ENCODE results near the gene CD3D.
"Not testable (repeated sequence)": the region's sequence is repeated elsewhere in the genome, so short reads cannot be mapped to it uniquely, and the experiment has no call there.

The CD3D gene

DNA sequence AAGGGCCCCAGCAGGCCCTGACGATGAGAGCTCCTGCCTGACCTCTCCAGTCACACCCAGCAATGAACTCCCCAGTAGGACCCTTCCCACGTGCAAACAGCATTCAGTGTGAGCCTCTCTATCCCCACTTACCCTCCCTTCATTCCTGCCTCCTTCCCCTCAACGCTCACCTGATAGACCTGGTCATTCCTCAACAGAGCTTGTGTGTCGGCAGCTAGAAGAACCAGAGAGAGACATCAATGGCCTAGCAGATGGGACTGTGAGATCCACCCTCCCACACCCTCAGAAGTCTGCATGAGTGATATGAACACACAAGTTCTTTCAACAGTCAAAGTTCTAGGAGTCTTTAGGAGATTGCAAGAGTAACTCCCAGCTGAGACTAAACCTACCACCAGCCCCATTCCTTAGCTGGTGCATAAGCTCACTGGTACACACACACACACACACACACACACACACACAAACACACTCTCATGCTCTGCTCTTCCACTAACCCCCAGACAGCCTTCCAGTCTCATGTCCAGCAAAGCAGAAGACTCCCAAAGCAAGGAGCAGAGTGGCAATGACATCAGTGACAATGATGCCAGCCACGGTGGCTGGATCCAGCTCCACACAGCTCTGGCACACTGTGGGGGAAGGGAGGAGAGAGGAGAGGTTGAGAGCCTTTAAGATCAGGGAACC, 3.1 kb downstream of the CD3D start:
- no peak for DNase-seq (ENCODE audit: low read depth)

DNA sequence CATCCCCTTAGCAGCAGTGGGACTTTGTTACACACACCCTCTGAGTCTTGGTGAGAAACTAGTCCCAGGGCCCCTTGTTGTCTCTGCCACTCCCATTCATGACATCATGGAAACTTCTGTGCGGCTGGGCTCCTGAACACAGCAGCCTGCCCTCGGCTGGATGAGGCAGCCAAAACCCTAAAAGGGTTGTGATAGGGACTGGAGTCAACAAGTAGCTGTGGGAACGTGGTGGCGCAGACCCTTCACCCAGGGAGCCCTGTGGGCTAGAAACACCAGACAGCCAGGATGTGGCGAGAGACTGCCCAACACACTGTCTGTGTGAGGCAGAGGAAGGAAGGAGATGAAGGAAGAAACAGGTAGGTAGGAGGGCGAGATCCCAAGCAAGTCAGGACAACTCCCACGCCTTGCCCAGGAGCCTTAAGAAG, 3.9 kb downstream of the CD3D start:
- no peak for DNase-seq (ENCODE audit: low read depth)

DNA sequence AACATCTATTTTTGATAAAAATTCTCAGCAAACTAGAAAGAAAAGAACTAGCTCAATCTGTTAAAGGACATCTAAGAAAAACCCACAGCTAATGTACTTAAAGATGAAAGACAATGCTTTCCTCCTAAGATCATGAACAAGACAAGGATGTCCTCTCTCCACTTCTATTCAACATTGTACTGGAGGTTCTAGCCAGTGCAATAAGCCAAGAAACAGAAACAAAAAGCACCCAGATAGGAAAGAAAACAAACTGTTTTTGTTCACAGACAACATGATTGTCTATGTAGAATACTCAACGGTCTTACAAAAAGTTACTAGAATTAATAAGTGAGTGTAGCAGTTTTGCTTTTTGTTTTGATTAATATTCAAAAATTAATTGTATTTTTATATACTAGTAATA, 7.8 kb downstream of the CD3D start:
- no peak for DNase-seq (ENCODE audit: low read depth)

DNA sequence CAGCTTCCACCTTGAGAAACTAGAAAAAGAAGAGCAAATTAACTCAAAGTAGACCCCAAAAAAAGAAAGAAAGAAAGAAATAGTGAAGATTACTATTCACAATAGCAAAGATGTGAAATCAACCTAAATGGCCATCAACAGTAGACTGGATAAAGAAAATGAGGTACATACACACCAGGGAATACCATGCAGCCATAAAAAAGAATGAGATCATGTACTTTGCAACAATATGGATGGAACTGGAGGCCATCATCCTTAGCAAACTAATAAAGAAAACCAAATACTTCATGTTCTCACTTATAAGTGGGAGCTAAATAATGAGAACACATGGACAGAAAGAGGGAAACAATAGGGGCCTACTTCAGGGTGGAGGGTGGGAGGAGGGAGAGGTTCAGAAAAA, 13.8 kb downstream of the CD3D start:
- no peak for DNase-seq (ENCODE audit: low read depth)

DNA sequence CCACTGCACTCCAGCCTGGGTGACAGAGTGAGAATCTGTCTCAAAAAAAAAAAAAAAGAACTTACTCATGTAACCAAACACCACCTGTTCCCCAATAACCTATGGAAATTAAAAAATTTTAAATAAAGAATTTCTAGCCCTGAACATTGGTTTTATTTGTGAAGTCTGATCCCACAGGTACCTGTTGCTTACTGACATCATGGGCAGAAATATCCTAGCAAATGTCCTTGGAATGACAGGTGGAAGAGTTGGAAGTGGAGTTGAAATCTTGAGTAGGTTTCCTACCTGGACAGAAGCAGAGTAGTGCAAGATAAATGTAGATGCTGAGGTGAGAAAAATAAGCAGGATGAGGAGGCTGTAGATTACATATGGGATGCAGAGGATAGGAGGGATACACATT, 17.2 kb downstream of the CD3D start:
- DNase-seq (ENCODE audit: low read depth): no peak

DNA sequence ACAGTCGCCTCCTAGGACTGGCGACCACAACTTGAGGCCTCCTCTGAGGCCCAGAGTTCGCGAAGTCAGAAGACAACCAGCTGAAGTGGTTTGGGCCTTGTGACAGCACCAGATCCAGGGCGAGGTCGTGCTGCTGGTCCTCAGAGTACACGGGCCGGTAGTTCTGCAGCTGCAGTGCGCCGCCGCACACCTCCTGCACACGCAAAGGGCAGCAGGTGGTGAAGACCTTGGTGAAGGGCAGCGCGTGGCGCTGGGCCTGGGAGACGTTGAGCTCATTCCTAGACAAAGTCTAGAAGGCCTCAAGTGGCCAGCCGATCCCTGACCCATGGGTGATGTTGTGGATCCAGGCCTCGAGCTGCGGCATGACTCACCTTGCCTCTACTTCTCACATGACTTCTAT, 19.8 kb downstream of the CD3D start:
- DNase-seq (ENCODE audit: low read depth): no peak

DNA sequence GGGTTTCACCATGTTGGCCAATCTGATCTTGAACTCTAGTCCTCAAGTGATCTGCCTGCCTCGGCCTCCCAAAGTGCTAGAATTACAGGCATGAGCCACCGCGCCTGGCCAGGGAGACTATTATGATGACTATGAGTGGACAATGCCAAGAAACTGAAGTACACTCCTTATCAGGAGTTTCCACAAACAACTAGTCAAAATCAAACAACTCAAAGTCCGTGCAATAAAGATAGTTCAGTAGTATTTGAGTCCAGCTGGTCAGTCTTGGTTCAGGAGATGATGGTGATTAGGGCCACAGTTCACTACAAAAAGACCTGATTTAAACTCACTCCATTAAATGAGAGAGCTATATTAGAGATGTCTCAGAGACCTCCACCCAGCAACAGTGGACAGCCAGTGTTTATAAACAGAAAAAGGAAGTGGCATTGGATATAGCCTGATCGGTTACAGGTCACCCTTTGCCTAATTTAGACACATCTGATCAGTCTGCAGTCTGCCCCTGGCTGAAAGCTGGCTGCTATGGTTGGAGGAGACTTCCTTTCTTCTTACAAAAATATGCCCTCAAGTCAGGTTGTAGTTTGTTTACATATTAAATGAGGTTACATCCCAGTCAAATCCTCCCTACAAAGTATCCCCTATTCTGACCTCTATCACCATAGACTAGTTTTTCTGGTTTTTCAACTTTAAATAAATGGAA, 21.0 kb downstream of the CD3D start:
- no peak for DNase-seq (ENCODE audit: low read depth)

DNA sequence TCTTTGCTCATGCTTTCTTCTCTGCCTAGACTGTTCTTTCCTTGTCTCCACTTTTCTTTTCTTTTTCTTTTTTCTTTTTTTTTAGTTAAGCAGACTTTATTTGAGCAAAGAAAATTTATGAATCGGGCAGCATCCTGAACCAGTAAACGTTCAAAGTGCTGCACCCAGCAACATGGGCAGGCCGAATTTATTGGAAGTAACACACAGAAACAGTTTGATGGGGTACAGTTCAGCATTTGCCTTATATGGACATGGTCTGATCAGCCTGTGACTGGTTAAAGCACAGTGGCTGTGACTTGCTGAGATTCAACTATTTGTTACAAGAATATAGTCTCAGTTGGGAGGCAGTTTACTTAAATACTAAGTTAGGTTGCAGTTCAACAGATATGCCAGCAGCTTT, 22.0 kb downstream of the CD3D start:
- DNase-seq (ENCODE audit: low read depth): no peak

DNA sequence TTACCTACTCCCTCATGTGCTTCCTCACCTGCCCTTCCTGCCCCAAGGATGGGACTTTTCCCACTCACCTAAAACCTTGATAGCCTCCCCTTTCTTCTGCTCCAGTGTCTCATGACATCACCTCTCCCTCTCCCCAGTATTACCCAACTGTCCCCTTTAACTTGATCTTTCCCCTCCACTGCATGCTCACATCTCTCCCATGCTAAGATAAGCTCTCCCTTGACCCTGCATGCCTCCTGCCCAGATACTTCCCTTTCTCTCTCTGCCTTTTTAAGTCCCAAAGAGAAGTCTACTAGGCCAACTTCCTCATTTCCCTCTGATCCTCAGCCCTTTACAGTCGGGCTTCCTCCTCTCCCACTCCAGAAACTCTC, 23.2 kb downstream of the CD3D start:
- DNase-seq (ENCODE audit: low read depth): no peak

DNA sequence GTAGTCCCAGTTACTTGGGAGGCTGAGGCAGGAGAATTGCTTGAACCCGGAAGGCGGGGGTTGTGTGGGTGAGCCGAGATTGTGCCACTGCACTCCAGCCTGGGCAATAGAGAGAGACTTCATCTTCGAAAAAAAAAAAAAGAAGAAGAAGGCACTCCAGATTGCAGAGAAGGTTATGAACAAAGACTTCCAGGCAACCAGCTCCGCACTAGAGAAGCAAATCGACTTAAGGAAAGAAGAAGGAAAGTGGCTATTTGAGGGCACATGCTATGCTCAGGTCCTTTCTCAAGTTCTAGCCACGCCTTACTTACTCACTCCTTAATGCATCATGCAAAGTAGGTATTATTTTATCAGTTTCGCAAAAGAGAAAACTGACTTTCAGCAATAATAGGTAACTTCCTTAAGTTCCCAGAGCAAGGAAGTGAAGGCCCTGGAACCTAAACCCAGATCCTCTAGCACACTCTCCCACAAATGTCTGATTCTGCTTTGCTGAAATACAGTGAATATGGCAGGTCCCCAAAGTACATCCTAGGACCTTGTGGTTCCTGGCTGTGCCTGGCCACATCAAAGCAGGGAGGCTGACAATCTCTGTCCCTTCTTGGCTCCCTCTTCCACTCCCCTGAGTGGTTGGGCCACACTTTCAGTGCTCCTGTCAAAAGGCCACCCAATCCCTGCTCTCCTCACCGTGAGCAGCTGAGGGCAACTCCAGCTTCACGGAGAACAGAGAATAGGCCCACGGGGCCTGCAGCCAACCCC, 23.7 kb downstream of the CD3D start:
- no peak for DNase-seq (ENCODE audit: low read depth)

DNA sequence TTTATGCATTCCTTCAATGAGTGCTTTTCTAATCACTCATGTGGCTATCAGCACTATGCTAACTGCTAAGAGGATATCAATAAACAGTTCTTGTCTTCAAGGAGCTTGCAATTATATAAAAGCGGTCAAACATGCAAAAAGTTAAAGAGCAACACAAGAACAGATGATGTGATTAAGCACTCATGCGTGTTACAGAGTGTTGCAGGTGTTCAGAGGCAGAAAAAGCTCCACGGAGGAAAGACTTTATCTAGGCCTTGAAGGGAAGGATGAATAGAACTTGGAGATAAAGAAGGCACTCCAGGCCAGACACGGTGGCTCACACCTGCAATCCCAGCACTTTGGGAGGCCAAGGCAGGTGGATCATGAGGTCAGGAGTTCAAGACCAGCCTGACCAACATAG, 24.4 kb downstream of the CD3D start:
- DNase-seq (ENCODE audit: low read depth): no peak

DNA sequence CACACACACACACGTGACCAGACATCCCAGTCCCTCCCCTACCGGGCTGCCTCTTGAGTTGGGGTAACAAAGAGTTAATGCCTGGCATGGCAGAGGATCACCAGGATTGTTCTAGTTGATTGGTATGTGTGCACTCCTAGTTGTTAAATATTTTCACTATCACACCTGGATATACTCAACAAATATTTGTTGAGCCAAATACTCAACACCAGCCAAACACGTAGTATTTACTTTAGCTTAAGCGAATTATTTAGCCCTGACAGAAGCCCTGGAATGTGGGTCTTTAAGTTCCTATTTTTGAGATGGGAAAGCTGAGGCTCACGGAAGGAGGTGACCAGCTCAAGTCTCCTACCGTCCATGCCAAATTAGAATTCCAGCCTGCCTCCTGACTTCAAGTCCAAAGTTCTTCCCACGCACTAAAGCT, 27.5 kb downstream of the CD3D start:
- DNase-seq (ENCODE audit: low read depth): no peak

DNA sequence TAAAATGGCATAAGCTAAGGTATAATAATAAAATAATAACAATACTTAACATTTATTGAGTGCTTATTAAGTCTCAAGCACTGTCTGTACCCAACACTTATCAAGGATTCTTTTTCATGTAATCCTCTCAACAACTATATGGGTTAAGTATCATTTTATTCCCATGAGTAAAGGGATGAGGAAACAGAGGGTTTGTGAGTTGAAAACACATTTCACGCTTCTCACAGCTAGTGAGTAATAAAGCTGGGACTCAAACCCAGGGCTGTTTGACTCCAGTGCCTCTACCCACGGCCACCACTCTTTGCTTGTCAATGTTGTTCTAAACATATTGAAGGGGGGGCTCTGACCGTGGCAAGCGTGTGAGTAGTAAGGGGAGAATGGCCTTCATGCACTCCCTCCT, 29.3 kb downstream of the CD3D start:
- no peak for DNase-seq (ENCODE audit: low read depth)

DNA sequence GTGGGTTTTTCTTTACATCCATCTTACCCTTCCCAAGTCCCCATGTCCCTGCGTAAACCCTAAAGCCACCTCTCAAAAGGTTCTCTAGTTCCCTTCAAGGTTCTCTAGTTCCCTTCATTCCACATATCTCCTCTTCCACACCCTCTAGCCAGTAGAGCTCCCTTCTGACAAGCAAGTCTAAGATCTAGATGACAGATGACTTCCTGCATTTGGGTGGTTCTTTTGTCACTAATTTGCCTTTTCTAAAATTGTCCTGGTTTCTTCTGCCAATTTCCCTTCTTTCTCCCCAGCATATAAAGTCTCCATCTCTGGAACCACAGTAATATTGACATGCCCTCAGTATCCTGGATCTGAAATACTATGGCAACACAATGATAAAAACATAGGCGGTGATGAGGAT, 30.2 kb downstream of the CD3D start:
- no peak for DNase-seq (ENCODE audit: low read depth)

DNA sequence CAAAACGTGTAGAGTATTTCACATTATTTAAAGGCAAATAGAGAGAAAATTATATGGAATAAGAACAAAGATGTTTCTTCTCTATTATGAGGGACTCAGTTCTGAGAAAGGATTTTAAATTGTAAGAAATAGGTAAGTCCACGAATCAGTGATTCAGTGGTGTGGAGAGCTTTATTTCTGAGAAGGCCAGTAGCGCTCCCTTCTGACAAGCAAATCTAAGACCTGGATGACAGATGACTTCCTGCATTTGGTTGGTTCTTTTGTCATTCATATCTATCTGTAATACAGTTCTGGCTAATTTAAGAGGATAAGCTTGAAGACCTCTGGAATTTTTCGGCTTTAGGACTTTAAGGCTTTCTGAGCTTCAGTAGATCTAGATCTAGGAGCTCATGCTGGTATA, 31.0 kb downstream of the CD3D start:
- no peak for DNase-seq (ENCODE audit: low read depth)

DNA sequence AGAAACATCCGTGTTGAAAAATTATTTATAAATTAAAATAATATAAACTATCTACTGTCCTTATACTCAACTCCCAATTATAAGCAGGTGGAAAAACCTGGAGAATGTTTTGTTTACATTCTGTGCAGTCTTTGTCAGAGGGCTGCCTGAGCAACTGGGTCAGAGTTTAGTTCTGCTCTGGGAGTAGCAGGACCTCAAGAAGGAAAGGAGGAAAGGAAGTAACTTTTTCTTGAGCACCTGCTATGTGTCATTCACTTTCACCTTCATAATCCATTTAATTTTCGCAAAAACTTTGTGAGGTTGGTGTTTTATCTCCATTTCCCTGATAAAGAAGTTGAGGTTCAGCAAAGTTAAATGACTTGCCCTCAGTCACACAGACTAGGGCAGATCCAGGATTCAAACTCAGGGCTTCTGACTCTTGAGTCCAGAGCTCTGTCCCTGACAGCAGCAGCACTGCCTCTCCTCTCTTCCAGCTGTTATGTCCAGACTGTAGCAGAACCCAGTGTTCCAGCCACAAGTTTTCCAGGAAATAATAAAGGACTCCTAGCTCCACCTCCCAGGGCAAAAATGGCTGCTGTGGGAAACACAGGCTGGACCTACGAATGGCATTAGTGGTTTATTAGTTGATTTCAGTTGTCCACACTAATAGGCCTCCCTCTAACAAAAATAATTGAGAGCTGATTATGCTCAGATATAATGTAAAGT, 31.6 kb downstream of the CD3D start:
- DNase-seq (ENCODE audit: low read depth): no peak

DNA sequence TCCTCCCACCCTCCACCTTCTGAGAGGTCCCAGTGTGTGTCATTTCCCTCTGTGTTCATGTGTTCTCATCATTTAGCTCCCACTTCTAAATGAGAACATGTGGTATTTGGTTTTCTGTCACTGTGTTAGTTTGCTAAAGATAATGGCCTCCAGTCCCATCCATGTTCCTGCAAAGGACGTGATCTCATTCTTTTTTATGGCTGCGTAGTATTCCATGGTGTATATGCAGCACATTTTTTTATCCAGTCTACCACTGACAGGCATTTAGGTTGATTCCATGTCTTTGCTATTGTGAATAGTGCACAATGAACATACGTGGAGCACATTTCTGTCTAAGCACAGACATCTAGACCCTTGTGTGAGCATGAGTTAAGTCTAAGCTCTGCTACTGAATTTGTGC, 32.2 kb downstream of the CD3D start:
- DNase-seq (ENCODE audit: low read depth): no peak

DNA sequence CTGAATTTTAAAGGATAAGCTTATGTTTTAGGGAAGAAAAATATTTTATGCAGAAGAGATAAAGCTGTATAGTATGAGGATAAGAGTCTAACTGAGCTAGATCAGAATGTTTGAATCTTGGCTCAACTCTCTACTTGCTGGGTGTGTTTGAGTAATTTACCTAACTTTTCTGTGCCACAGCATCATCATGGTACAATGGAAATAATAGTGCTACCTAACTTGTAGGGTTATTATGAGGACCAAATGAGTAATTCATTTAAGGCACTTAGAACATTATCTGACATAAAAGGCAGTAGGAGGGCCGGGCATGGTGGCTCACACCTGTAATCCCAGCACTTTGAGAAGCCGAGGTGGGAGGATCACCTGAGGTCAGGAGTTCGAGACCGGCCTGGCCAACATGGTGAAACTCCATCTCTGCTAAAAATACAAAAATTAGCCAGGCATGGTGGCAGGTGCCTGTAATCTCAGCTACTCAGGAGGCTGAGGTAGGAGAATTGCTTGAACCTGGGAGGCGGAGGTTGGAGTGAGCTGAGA, 33.4 kb downstream of the CD3D start:
- not testable (repeated sequence) for DNase-seq (ENCODE audit: low read depth)

DNA sequence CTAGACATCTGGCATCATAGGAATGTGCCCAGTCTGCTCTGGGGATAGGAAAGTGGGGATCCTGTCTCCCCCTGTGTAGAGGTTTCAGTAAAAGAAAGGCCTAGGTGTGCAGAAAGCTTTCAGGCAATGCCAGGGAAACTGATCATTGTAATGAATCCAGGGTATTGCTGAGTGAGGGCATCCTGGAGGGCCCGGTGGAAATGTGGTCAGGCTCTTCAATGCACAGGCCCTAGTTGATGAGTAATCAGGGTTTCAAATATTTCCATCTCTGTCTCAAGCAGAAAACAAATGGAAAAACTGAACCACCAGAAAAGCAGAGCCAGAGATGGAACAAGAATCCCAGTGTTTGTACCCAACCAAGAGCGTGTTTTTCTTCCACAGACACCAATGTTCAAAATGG, 35.9 kb downstream of the CD3D start:
- no peak for DNase-seq (ENCODE audit: low read depth)

DNA sequence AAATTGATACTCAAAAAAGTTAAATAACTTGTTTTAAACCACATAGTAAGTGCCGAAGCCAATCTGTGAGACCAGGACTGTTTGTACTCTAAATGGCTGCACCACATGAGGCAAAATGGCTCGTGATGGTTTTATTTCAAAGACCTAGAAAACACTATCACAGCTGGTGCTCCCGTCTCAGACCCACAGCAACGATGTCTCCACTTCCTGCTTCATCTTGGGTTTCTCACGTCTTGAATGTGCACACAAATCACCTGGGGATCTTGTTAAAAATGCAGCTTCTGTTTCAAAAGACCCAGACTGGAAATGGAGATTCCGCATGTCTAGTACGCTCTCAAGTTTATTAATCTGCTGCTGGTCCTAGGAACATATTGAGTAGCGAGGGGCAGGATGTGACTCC, 36.8 kb downstream of the CD3D start:
- DNase-seq (ENCODE audit: low read depth): no peak

DNA sequence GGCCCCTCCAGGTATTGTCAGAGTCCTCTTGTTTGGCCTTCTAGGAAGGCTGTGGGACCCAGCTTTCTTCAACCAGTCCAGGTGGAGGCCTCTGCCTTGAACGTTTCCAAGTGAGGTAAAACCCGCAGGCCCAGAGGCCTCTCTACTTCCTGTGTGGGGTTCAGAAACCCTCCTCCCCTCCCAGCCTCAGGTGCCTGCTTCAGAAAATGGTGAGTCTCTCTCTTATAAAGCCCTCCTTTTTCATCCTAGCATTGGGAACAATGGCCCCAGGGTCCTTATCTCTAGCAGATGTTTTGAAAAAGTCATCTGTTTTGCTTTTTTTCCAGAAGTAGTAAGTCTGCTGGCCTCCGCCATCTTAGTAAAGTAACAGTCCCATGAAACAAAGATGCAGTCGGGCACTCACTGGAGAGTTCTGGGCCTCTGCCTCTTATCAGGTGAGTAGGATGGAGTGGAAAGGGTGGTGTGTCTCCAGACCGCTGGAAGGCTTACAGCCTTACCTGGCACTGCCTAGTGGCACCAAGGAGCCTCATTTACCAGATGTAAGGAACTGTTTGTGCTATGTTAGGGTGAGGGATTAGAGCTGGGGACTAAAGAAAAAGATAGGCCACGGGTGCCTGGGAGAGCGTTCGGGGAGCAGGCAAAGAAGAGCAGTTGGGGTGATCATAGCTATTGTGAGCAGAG, 37.8 kb downstream of the CD3D start, which contains the start of gene CD3E:
TSS of gene CD3E (plus strand) at position 163 of the 681 bp plus-strand sequence. CDS start at position 386, 223 bp downstream.
- no peak for DNase-seq (ENCODE audit: low read depth)

DNA sequence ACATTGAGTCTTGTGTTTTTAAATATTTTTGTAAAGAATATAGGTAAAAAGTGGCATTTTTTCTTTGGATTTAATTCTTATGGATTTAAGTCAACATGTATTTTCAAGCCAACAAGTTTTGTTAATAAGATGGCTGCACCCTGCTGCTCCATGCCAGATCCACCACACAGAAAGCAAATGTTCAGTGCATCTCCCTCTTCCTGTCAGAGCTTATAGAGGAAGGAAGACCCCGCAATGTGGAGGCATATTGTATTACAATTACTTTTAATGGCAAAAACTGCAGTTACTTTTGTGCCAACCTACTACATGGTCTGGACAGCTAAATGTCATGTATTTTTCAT, 38.3 kb downstream of the CD3D start:
- DNase-seq (ENCODE audit: low read depth): no peak
